PFSK-1 (cell line): ENCODE measurements around the gene NAA38.

Experiments used
- FOXP2 ChIP-seq: optimal IDR thresholded peaks from 2 replicates; pipeline ENCODE3; 2011; ENCODE audit warnings: borderline replicate concordance, control low read depth, inconsistent platforms; ENCODE audit not compliant: insufficient read depth; ENCODE audit errors: extremely low read length, extremely low read depth
- POLR2AphosphoS5 ChIP-seq: IDR thresholded peaks from 2 replicates; pipeline ENCODE4 v1.6.1; 2012; ENCODE audit warnings: low read depth, mild to moderate bottlenecking, control low read depth, low read length, moderate library complexity
- REST ChIP-seq, 2 experiments: IDR thresholded peaks; 2 replicates each; pipeline versions ENCODE4 v1.6.1 to v1.8.0; 2011 to 2012; ENCODE audit warnings: low read depth in 2 of 2, low read length in 2 of 2, control low read depth in 1 of 2, inconsistent platforms in 1 of 2, mild to moderate bottlenecking in 1 of 2, moderate library complexity in 1 of 2; ENCODE audit not compliant: insufficient read depth in 1 of 2
- SIN3A ChIP-seq: IDR thresholded peaks from 2 replicates; pipeline ENCODE4 v1.6.1; 2012; ENCODE audit warnings: mild to moderate bottlenecking, low read length, moderate library complexity, borderline replicate concordance; ENCODE audit not compliant: insufficient read depth
- TAF1 ChIP-seq: IDR thresholded peaks from 2 replicates; pipeline ENCODE4 v1.6.1; 2012; ENCODE audit warnings: low read length, control low read depth, borderline replicate concordance; ENCODE audit not compliant: insufficient read depth

The NAA38 gene

GRCh38 chr17:7837408-7838088 is 19.8 kb downstream of the NAA38 start:
- TF ChIP-seq REST (IDR thresholded peaks at IDR 0.05; ENCODE audit: insufficient read depth in 1 of 2, low read depth in 2 of 2, low read length in 2 of 2), result no peak
- no peak for TF ChIP-seq SIN3A
- no peak for TF ChIP-seq FOXP2
- no peak for TF ChIP-seq POLR2AphosphoS5
- no peak for TF ChIP-seq TAF1

- TF ChIP-seq TAF1, result peak; percentile 77; the same call in 1 of the 2 replicates
- TF ChIP-seq FOXP2, result no peak
- TF ChIP-seq POLR2AphosphoS5, result no peak; the same call in 1 of the 2 replicates
- 0 out of 4 replicates have a peak, but pooled peaks of 1 of the 2 experiments have one; percentile 36 for TF ChIP-seq REST (IDR thresholded peaks at IDR 0.05; ENCODE audit: insufficient read depth in 1 of 2, low read depth in 2 of 2, low read length in 2 of 2)
- TF ChIP-seq SIN3A, result peak; percentile 100
Measured at GRCh38 chr17:7836596-7837407, 20.6 kb downstream of the NAA38 start.

GRCh38 chr17:7835814-7836595 is 21.4 kb downstream of the NAA38 start:
- TF ChIP-seq REST (IDR thresholded peaks at IDR 0.05; ENCODE audit: insufficient read depth in 1 of 2, low read depth in 2 of 2, low read length in 2 of 2) (no peak), POLR2AphosphoS5 (peak; percentile 74), FOXP2 (no peak), TAF1 (peak; percentile 61; the same call in 1 of the 2 replicates), SIN3A (no peak)

- TF ChIP-seq POLR2AphosphoS5 (no peak), REST (IDR thresholded peaks at IDR 0.05; ENCODE audit: insufficient read depth in 1 of 2, low read depth in 2 of 2, low read length in 2 of 2) (0 out of 4 replicates have a peak, but pooled peaks of 1 of the 2 experiments have one; percentile 26), FOXP2 (no peak), TAF1 (no peak), SIN3A (0 out of 2 replicates have a peak, but pooled peaks have one; percentile 48)
Measured at GRCh38 chr17:7834957-7835813, 22.2 kb downstream of the NAA38 start.
